ENCODE data around the gene NAA38. TPM values are rescaled to one million over a fixed set of nuclear protein-coding genes. Genes with fewer than 3 reads are reported as not detected.
A peak's percentile ranks its signal among the peaks of the same experiment; 100 is the strongest.

The NAA38 gene
- total RNA-seq, 6 donors from 2014 or later = 50.0 to 111 (median 75.5) TPM

GRCh38 chr17:7822126-7822525, 35.2 kb downstream of the NAA38 start:
- Histone ChIP-seq H3K27ac (no peak overlapping the region), H3K36me3 (no peaks in the 10 kb centered on the region), H3K9me3 (no peaks in the 10 kb centered on the region), H3K4me1 (no peaks in the 10 kb centered on the region), H3K4me3 (no peak overlapping the region), H3K27me3 (no peaks in the 10 kb centered on the region)
- no peak for TF ChIP-seq POLR2AphosphoS5 (IDR thresholded peaks at IDR 0.05)
- no peak for TF ChIP-seq EP300 (IDR thresholded peaks at IDR 0.05)
- no peak for TF ChIP-seq POLR2A (IDR thresholded peaks at IDR 0.05)
- TF ChIP-seq CTCF (IDR thresholded peaks at IDR 0.05) = no peak
- peak in 1 of 2 donors; percentile 47 for DNase-seq
- 72 to 80% methylated on average over 11 to 14 of the region's 14 CpGs for WGBS, 2 donors
- no peak for ATAC-seq (ENCODE audit: low FRiP score in 2 of 2)

- no peaks in the 10 kb centered on the region for H3K36me3 ChIP-seq
- TF ChIP-seq EP300 (IDR thresholded peaks at IDR 0.05) = no peak
- WGBS, 2 donors = 83 to 93% methylated on average over 5 of the region's 5 CpGs
- no peaks in the 10 kb centered on the region for H3K27me3 ChIP-seq
- H3K9me3 ChIP-seq = no peaks in the 10 kb centered on the region
- DNase-seq (no peak), ATAC-seq (ENCODE audit: low FRiP score in 2 of 2) (no peak)
- no peak overlapping the region for H3K27ac ChIP-seq
- H3K4me3 ChIP-seq = no peak overlapping the region
- H3K4me1 ChIP-seq = no peaks in the 10 kb centered on the region
Measured at GRCh38 chr17:7820231-7820630, 37.1 kb downstream of the NAA38 start.

GRCh38 chr17:7818746-7819645, 38.4 kb downstream of the NAA38 start:
- Histone ChIP-seq H3K4me1 (no peaks in the 10 kb centered on the region), H3K36me3 (no peaks in the 10 kb centered on the region), H3K27me3 (no peaks in the 10 kb centered on the region), H3K27ac (no peak overlapping the region), H3K9me3 (no peaks in the 10 kb centered on the region), H3K4me3 (no peak overlapping the region)
- TF ChIP-seq POLR2A (IDR thresholded peaks at IDR 0.05) = no peak
- TF ChIP-seq EP300 (IDR thresholded peaks at IDR 0.05) = no peak
- TF ChIP-seq CTCF (IDR thresholded peaks at IDR 0.05) = no peak
- TF ChIP-seq POLR2AphosphoS5 (IDR thresholded peaks at IDR 0.05) = no peak
- DNase-seq = peak in 1 of 2 donors; percentile 62
- no peak for ATAC-seq (ENCODE audit: low FRiP score in 2 of 2)
- WGBS, 2 donors = 85 to 90% methylated on average over 27 of the region's 27 CpGs

GRCh38 chr17:7818026-7818425, 39.3 kb downstream of the NAA38 start:
- ATAC-seq (ENCODE audit: low FRiP score in 2 of 2) (no peak), DNase-seq (no peak)
- Histone ChIP-seq H3K36me3 (no peaks in the 10 kb centered on the region), H3K27ac (no peak overlapping the region), H3K9me3 (no peaks in the 10 kb centered on the region), H3K4me3 (no peak overlapping the region), H3K27me3 (no peaks in the 10 kb centered on the region), H3K4me1 (no peaks in the 10 kb centered on the region)
- TF ChIP-seq CTCF (IDR thresholded peaks at IDR 0.05) (no peak), POLR2AphosphoS5 (IDR thresholded peaks at IDR 0.05) (no peak), POLR2A (IDR thresholded peaks at IDR 0.05) (no peak), EP300 (IDR thresholded peaks at IDR 0.05) (no peak)
- 87 to 100% methylated on average over 3 to 10 of the region's 10 CpGs for WGBS, 2 donors

- Histone ChIP-seq H3K27ac (no peak overlapping the region), H3K27me3 (no peaks in the 10 kb centered on the region), H3K9me3 (no peaks in the 10 kb centered on the region), H3K36me3 (no peaks in the 10 kb centered on the region), H3K4me1 (no peaks in the 10 kb centered on the region), H3K4me3 (no peak overlapping the region)
- peak in 1 of 2 donors; percentile 53 for DNase-seq
- WGBS, 2 donors = 88 to 89% methylated on average over 6 to 9 of the region's 9 CpGs
- no peak for TF ChIP-seq CTCF (IDR thresholded peaks at IDR 0.05)
- no peak for TF ChIP-seq EP300 (IDR thresholded peaks at IDR 0.05)
- TF ChIP-seq POLR2A (IDR thresholded peaks at IDR 0.05) = no peak
- no peak for TF ChIP-seq POLR2AphosphoS5 (IDR thresholded peaks at IDR 0.05)
- ATAC-seq (ENCODE audit: low FRiP score in 2 of 2) = no peak
Measured at GRCh38 chr17:7817643-7817964, 39.8 kb downstream of the NAA38 start.

Measured in upper lobe of left lung (tissue), 6 donors.